Glomerular endothelial cell (primary cell): ENCODE data around the gene C1orf141. TPM values are rescaled to one million over a fixed set of nuclear protein-coding genes. Genes with fewer than 3 reads are reported as not detected.
"Not testable (repeated sequence)": the region's sequence is repeated elsewhere in the genome, so short reads cannot be mapped to it uniquely, and the experiment has no call there.

Experiments
- DNase-seq: peaks from one replicate; pipeline ENCODE4 v3.0.0-alpha.2; 2011; ENCODE audit warnings: low read depth, low spot score; ENCODE audit errors: extremely low read depth
- total RNA-seq: library from RNA; depleted of rRNA; stranded (reverse); fragments of >200 nt; gene quantifications from 2 replicates; pipeline ENCODE4 v1.2.3, GENCODE V29; 2015

Gene C1orf141
- total RNA-seq, 1 donor from 2014 or later = not detected

- DNase-seq = no peak
Measured at GRCh38 chr1:67089685-67090208, 45.0 kb downstream of the C1orf141 start.

- no peak for DNase-seq
Measured at GRCh38 chr1:67088440-67088839, 46.3 kb downstream of the C1orf141 start.

- DNase-seq = no peak
Measured at GRCh38 chr1:67085326-67085725, 49.4 kb downstream of the C1orf141 start.

GRCh38 chr1:67084765-67085318 is 49.9 kb downstream of the C1orf141 start:
- no peak for DNase-seq

GRCh38 chr1:67078291-67078690 is 56.5 kb downstream of the C1orf141 start:
- DNase-seq = no peak

- DNase-seq = no peak
Measured at GRCh38 chr1:67077593-67077992, 57.2 kb downstream of the C1orf141 start.

- DNase-seq = no peak
Measured at GRCh38 chr1:67072749-67073148, 62.0 kb downstream of the C1orf141 start.

GRCh38 chr1:67067655-67068054 is 67.1 kb downstream of the C1orf141 start:
- DNase-seq = not testable (repeated sequence)

GRCh38 chr1:67062412-67062811 is 72.4 kb downstream of the C1orf141 start:
- no peak for DNase-seq

GRCh38 chr1:67061266-67061665 is 73.5 kb downstream of the C1orf141 start:
- no peak for DNase-seq

GRCh38 chr1:67060811-67061218 is 74.0 kb downstream of the C1orf141 start:
- no peak for DNase-seq

GRCh38 chr1:67059346-67059745 is 75.4 kb downstream of the C1orf141 start:
- DNase-seq = no peak

- no peak for DNase-seq
Measured at GRCh38 chr1:67058761-67059160, 76.0 kb downstream of the C1orf141 start.

GRCh38 chr1:67058242-67058641 is 76.5 kb downstream of the C1orf141 start:
- DNase-seq = no peak

GRCh38 chr1:67053785-67054772 is 80.7 kb downstream of the C1orf141 start, which contains the start of gene SLC35D1:
TSS of gene SLC35D1 (minus strand) at chr1:67054148. CDS start at chr1:67054013, 135 bp downstream.
- no peak for DNase-seq

- no peak for DNase-seq
Measured at GRCh38 chr1:67053535-67053784, 81.3 kb downstream of the C1orf141 start.

- no peak for DNase-seq
Measured at GRCh38 chr1:67052741-67053534, 81.8 kb downstream of the C1orf141 start.

- no peak for DNase-seq
Measured at GRCh38 chr1:67051196-67051595, 83.6 kb downstream of the C1orf141 start.

- DNase-seq = no peak
Measured at GRCh38 chr1:67044631-67045270, 90.0 kb downstream of the C1orf141 start.

- no peak for DNase-seq
Measured at GRCh38 chr1:67043366-67043765, 91.4 kb downstream of the C1orf141 start.
